Karpas-422 (cell line): ENCODE results near the gene MYO9B. TPM values are rescaled to one million over a fixed set of nuclear protein-coding genes. Genes with fewer than 3 reads are reported as not detected.
A peak's percentile ranks its signal among the peaks of the same experiment; 100 is the strongest.
"Not testable (repeated sequence)": the region's sequence is repeated elsewhere in the genome, so short reads cannot be mapped to it uniquely, and the experiment has no call there.

Source experiments
- DNase-seq: peaks from one replicate; pipeline ENCODE4 v3.0.0-alpha.2; 2015
- H2AFZ ChIP-seq: fragments of 200-600 bp; sonication (generic); 2 replicates; pipeline ENCODE4 v1.6.1; 2014; ENCODE audit warnings: antibody characterized with exemption, low read length, mixed read lengths
- H3K27ac ChIP-seq: fragments of 200-600 bp; sonication (generic); 2 replicates; pipeline ENCODE4 v1.5.1; 2014; ENCODE audit warnings: mild to moderate bottlenecking, low read length, moderate library complexity
- H3K27me3 ChIP-seq: fragments of 200-600 bp; sonication (generic); 2 replicates; pipeline ENCODE4 v1.6.1; 2014; ENCODE audit warnings: low read length, mixed read lengths
- H3K36me3 ChIP-seq: fragments of 200-600 bp; sonication (generic); 2 replicates; pipeline ENCODE4 v1.6.1; 2014; ENCODE audit warnings: low read length, mixed read lengths; ENCODE audit not compliant: insufficient read depth
- H3K4me1 ChIP-seq: fragments of 200-600 bp; sonication (generic); 2 replicates; pipeline ENCODE4 v1.6.1; 2014; ENCODE audit warnings: mild to moderate bottlenecking, low read length, mixed read lengths
- H3K4me2 ChIP-seq: fragments of 200-600 bp; sonication (generic); 2 replicates; pipeline ENCODE4 v1.6.1; 2014; ENCODE audit warnings: low read length, low read depth, mild to moderate bottlenecking; ENCODE audit not compliant: poor library complexity, severe bottlenecking
- H3K4me3 ChIP-seq: fragments of 200-600 bp; sonication (generic); 2 replicates; pipeline ENCODE4 v1.5.1; 2014; ENCODE audit warnings: mild to moderate bottlenecking, antibody characterized with exemption, low read length, mixed read lengths
- H3K79me2 ChIP-seq: fragments of 200-600 bp; sonication (generic); 2 replicates; pipeline ENCODE4 v1.6.1; 2014; ENCODE audit warnings: mild to moderate bottlenecking, low read length, mixed read lengths
- H3K9ac ChIP-seq: fragments of 200-600 bp; sonication (generic); 2 replicates; pipeline ENCODE4 v1.6.0; 2014; ENCODE audit warnings: low read length
- H3K9me2 ChIP-seq: fragments of 200-600 bp; sonication (generic), shearing (Covaris generic); replicated peaks from 2 replicates; pipeline ENCODE4 v1.6.0; 2014; ENCODE audit warnings: mild to moderate bottlenecking, low read length, moderate library complexity; ENCODE audit not compliant: insufficient read depth
- H3K9me3 ChIP-seq: fragments of 300-700, 200-600 bp; sonication (generic); 2 replicates; pipeline ENCODE4 v1.6.1; 2014; ENCODE audit warnings: low read length, mixed read lengths
- H4K20me1 ChIP-seq: fragments of 200-600 bp; sonication (generic); 2 replicates; pipeline ENCODE4 v1.6.1; 2014; ENCODE audit warnings: mild to moderate bottlenecking, antibody characterized with exemption, low read length, low read depth; ENCODE audit not compliant: insufficient read depth
- total RNA-seq: library from RNA; depleted of rRNA; stranded (reverse); fragments of >200 nt; shearing (Covaris generic); gene quantifications from 2 replicates; pipeline ENCODE4 v1.2.3, GENCODE V29; 2014; ENCODE audit warnings: low replicate concordance

The MYO9B gene
- total RNA-seq, 1 experiment from 2014 or later: 80.1 TPM

DNA sequence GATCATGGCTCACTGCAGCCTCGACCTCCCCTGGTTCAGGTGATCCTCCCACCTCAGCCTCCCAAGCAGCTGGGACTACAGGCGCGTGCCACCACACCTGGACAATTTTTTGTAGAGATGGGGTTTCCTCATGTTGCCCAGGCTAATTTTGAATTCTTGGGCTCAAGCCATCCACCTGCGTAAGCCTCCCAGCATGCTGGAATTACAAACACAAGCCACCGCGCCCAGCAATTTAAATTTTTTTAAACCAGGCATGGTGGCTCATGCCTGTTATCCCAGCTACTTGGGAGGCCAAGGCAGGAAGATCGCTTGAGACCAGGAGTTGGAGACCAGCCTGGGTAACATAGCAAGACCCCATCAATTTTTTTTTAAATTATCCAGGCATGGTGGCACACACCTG, 79.7 kb downstream of the MYO9B start:
- H3K36me3 ChIP-seq: peaks cover 13% of the 10 kb centered on the region
- DNase-seq: no peak

DNA sequence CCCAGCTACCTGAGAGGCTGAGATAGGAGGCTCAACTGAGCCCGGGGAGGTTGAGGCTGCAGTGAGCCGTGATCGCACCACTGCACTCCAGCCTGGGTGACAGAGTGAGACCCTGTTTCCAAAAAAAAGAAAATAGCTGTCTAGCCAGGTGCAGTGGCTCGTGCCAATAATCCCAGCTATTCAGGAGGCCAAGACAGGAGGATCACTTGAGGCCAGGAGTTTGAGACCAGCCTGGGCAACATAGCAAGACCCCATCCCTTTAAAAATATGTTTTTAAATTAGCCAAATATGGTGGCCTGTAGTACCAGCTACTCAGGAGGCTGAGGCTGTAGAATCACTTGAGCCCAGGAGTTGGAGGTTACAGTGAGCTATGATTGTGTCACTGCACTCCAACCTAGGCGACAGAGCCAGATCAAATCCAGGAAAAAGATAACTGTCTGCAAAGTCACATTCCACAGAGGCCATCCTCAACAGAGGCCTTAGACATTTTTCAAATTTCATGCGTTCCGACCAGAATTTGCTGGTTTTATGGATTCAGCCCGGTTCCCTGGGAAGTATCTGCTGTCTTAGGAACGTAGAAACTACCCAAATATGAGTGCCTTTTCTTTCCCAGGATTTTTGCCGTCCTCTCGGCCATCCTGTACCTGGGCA, 80.8 kb downstream of the MYO9B start:
- Histone ChIP-seq H3K27ac (no peak overlapping the region), H3K9me3 (no peaks in the 10 kb centered on the region), H2AFZ (no peak overlapping the region), H3K79me2 (no peaks in the 10 kb centered on the region), H3K9me2 (no peaks in the 10 kb centered on the region), H3K27me3 (no peaks in the 10 kb centered on the region), H3K4me1 (peaks cover 21% of the 10 kb centered on the region), H3K9ac (no peak overlapping the region), H3K36me3 (peaks cover 15% of the 10 kb centered on the region), H4K20me1 (no peaks in the 10 kb centered on the region), H3K4me2 (no peak overlapping the region), H3K4me3 (no peak overlapping the region)
- DNase-seq: no peak

More for the DNA sequence above, 79.7 kb downstream of the MYO9B start:
- H3K4me1 ChIP-seq: peaks cover 30% of the 10 kb centered on the region
- H3K9ac ChIP-seq: no peak overlapping the region
- no peak overlapping the region for H2AFZ ChIP-seq
- no peak overlapping the region for H3K4me3 ChIP-seq
- no peak overlapping the region for H3K4me2 ChIP-seq
- no peaks in the 10 kb centered on the region for H3K79me2 ChIP-seq
- H3K27me3 ChIP-seq: no peaks in the 10 kb centered on the region
- H3K9me3 ChIP-seq: no peaks in the 10 kb centered on the region
- no peaks in the 10 kb centered on the region for H3K9me2 ChIP-seq
- H3K27ac ChIP-seq: no peak overlapping the region
- H4K20me1 ChIP-seq: no peaks in the 10 kb centered on the region

DNA sequence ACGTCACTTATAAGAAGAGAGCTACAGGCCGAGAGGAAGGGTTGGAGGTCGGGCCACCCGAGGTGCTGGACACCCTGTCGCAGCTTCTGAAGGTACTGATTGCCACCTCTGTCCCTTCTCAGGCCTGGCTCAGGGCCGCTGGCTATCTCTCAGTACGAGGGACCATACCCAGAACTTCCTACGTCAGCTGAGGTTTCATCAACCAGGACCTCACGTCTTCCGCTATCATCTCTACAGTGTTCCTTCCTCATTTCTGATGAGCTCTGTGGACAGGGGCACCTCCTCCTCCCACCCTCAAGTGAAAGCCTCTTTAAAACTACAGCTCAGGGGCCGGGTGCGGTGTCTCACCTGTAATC, 81.3 kb downstream of the MYO9B start:
- Histone ChIP-seq H3K4me3 (no peak overlapping the region), H3K4me2 (no peak overlapping the region), H3K9me3 (no peaks in the 10 kb centered on the region), H3K9me2 (no peaks in the 10 kb centered on the region), H3K4me1 (peaks cover 19% of the 10 kb centered on the region), H3K27me3 (no peaks in the 10 kb centered on the region), H3K36me3 (peaks cover 16% of the 10 kb centered on the region), H3K79me2 (no peaks in the 10 kb centered on the region), H3K9ac (no peak overlapping the region), H2AFZ (no peak overlapping the region), H3K27ac (no peak overlapping the region), H4K20me1 (no peaks in the 10 kb centered on the region)
- no peak for DNase-seq

DNA sequence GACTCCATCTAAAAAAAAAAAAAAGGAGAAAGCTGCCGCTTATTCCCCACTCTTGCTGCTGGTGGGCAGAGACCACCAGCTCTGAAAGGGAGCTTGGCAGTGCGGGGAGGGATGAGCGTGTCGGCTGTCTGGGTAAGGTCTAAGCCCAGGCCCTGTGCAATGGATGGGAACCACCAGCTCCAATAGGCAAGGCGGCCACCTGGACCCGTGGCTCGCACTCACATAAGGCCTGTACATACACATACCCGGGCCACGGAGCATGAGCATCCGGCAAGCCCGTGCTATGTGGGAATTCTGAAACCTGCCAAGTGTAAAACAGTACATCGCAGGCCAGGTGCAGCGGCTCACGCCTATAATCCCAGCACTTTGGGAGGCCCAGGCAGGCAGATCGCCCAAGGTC, 83.0 kb downstream of the MYO9B start:
- no peak overlapping the region for H3K27ac ChIP-seq
- no peaks in the 10 kb centered on the region for H3K79me2 ChIP-seq
- no peaks in the 10 kb centered on the region for H3K9me3 ChIP-seq
- no peak overlapping the region for H3K9ac ChIP-seq
- H3K27me3 ChIP-seq: no peaks in the 10 kb centered on the region
- no peak overlapping the region for H2AFZ ChIP-seq
- H3K9me2 ChIP-seq: no peaks in the 10 kb centered on the region
- no peak for DNase-seq
- peaks cover 25% of the 10 kb centered on the region for H3K36me3 ChIP-seq
- peaks cover 19% of the 10 kb centered on the region for H3K4me1 ChIP-seq
- no peaks in the 10 kb centered on the region for H4K20me1 ChIP-seq
- H3K4me2 ChIP-seq: no peak overlapping the region
- no peak overlapping the region for H3K4me3 ChIP-seq

DNA sequence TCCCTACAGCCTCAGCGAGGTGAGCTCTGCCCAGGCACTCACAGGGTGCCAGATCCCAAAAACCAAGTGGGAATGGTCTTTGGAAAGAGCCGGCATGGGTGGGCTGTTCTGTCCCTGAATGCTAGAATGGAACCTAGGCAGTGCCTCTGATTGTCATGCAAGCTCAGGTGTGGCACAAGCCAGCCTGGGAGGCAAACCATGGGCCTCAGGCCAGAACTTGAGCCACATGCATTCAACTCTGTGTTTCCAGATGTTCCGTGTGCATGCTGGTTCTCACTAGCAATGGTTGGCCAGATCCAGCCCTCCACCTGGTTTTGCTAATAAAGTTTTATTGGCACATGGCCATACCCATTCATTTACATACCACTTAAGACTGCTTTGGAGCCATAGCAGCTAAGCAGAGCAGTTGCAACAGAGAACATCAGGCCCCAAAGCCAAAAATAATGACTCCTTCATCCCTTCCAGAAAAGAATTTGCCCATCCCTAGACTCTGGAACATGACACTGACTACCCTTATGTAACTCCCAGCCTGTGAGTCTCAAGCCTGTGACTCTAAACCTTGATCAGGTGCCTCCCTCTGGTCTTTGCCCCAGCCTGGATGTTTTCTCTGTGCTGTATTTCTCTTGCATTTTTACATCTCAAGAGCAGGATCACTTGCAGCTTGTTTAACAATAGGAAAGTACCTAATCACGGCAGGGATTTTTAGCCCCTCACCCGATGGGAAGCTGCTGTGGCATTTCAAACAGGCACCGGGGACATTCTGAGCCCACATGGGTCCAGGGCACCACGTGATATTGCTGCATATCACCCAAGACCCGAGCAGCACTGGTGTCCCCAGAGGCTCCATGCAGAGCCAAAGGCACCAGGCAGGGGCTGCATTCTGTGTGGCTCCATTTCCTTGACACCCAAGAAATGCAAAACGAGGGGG, 84.2 kb downstream of the MYO9B start:
- peak; percentile 91 for DNase-seq
- H3K27ac ChIP-seq: peak overlapping the region; percentile 90
- H3K9ac ChIP-seq: peak overlapping the region; percentile 55
- H3K79me2 ChIP-seq: no peaks in the 10 kb centered on the region
- H3K9me3 ChIP-seq: no peaks in the 10 kb centered on the region
- peaks cover 33% of the 10 kb centered on the region for H3K36me3 ChIP-seq
- H3K9me2 ChIP-seq: no peaks in the 10 kb centered on the region
- H3K4me2 ChIP-seq: peak overlapping the region; percentile 62
- no peak overlapping the region for H2AFZ ChIP-seq
- H3K4me3 ChIP-seq: peak overlapping the region; percentile 9; the same call in 1 of the 2 replicates
- peaks cover 27% of the 10 kb centered on the region for H3K4me1 ChIP-seq
- no peaks in the 10 kb centered on the region for H3K27me3 ChIP-seq
- no peaks in the 10 kb centered on the region for H4K20me1 ChIP-seq

DNA sequence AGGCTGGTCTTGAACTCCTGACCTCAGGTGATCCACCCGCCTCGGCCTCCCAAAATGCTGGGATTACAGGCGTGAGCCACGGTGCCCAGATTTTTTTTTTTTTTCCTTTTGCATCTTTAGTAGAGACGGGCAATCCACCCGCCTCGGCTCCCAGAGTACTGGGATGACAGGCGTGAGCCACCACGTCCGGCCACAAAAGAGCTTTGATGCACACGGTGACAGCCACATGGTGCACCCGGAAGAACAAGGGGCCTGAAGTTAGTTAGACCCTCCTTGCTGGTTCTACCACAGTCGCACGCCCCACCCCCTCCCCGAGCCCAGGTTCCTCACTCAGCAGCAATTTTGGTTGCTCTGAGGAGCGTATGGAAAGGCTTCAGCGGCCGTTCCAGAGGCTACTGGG, 85.3 kb downstream of the MYO9B start:
- H3K4me2 ChIP-seq: no peak overlapping the region
- no peaks in the 10 kb centered on the region for H3K9me2 ChIP-seq
- H4K20me1 ChIP-seq: no peaks in the 10 kb centered on the region
- H3K27me3 ChIP-seq: no peaks in the 10 kb centered on the region
- DNase-seq: no peak
- H2AFZ ChIP-seq: no peak overlapping the region
- H3K9me3 ChIP-seq: no peaks in the 10 kb centered on the region
- no peak overlapping the region for H3K9ac ChIP-seq
- no peak overlapping the region for H3K27ac ChIP-seq
- no peaks in the 10 kb centered on the region for H3K79me2 ChIP-seq
- peaks cover 28% of the 10 kb centered on the region for H3K4me1 ChIP-seq
- no peak overlapping the region for H3K4me3 ChIP-seq
- H3K36me3 ChIP-seq: peaks cover 40% of the 10 kb centered on the region

DNA sequence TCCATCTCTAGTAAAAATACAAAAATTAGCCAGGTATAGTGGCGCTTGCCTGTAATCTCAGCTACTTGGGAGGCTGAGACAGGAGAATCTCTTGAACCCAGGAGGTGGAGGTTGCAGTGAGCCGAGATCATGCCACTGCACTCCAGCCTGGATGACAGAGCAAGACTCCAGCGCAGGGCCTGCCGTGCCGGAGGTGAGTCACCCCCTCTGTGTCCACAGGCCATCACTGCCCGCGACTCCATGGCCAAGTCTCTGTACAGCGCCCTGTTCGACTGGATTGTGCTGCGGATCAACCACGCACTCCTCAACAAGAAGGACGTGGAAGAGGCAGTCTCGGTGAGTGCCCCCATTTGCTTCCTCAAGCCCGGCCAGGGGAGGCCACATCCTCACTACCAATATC, 86.6 kb downstream of the MYO9B start:
- H3K9ac ChIP-seq, H4K20me1 ChIP-seq, H2AFZ ChIP-seq, H3K9me2 ChIP-seq, H3K79me2 ChIP-seq, H3K27ac ChIP-seq, DNase-seq, H3K9me3 ChIP-seq, H3K4me2 ChIP-seq, H3K27me3 ChIP-seq, H3K4me3 ChIP-seq: not testable (repeated sequence)
- peaks cover 45% of the 10 kb centered on the region for H3K36me3 ChIP-seq
- peaks cover 28% of the 10 kb centered on the region for H3K4me1 ChIP-seq

DNA sequence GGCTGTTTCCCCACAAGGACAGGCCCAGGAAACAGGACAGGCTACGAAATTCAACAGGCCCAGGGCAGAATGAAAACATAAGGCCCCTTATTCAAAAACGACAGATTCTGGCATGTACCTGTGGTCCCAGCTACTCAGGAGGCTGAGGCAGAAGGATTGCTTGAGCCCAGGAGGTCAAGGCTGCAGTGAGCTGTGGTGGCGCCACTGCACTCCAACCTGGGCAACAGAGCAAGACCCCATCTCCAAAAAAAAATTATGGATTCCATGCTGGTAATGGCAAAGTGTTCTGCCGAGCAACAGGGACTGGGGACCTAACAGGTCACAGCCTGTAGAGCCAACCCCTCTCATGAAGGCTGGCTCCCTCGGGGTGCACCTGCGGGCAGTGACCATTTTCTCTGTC, 87.0 kb downstream of the MYO9B start:
- no peaks in the 10 kb centered on the region for H3K79me2 ChIP-seq
- peaks cover 43% of the 10 kb centered on the region for H3K36me3 ChIP-seq
- H3K4me2 ChIP-seq: no peak overlapping the region
- H3K27me3 ChIP-seq: no peaks in the 10 kb centered on the region
- H3K27ac ChIP-seq: no peak overlapping the region
- H3K9me3 ChIP-seq: no peaks in the 10 kb centered on the region
- H3K4me1 ChIP-seq: peaks cover 28% of the 10 kb centered on the region
- no peaks in the 10 kb centered on the region for H3K9me2 ChIP-seq
- H2AFZ ChIP-seq: no peak overlapping the region
- H3K4me3 ChIP-seq: no peak overlapping the region
- H3K9ac ChIP-seq: no peak overlapping the region
- DNase-seq: no peak
- H4K20me1 ChIP-seq: no peaks in the 10 kb centered on the region
